ENCODE results near the gene MAGEA9. TPM values are rescaled to one million over a fixed set of nuclear protein-coding genes. Genes with fewer than 3 reads are reported as not detected.

MAGEA9 gene
- total and polyA plus RNA-seq, 2 experiments from 2014 or later, result not detected

DNA sequence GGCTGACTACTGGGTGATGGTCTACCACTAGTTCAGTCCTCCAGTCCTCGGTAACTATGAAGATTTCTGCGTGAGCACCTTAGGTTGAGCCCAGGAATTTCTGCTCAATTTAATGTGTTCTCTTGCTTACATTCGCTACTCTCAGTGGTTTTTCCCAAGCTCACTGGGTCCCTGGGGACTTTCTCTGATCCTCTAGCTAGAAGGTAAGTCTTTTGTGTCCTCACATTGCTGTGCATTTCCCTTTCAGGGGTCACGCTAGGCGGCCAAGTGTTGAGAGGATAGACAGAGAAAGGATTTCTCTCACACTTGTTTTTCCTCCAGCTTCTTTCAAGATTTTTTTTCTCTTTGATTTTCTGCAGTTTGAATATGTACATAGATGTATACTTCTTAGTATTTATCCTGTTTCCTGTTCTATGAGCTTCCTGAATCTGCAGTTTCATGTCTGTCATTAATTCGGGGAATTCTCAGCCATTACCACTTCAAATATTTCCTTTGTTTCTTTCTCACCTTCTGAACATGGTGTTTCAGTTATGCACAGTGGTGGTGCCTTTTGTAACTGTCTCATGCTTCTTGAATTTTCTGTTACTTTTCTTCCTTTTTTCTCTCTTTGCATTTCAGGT lies 17.5 kb downstream of the MAGEA9 start:
- Histone ChIP-seq H3K27me3 (no peaks in the 10 kb centered on the region), H3K36me3 (no peaks in the 10 kb centered on the region), H3K27ac (no peak overlapping the region), H3K4me1 (ENCODE audit: low read depth) (no peaks in the 10 kb centered on the region), H3K9me3 (ENCODE audit: low read depth) (no peaks in the 10 kb centered on the region), H3K4me3 (no peak overlapping the region)
- no peak for DNase-seq (ENCODE audit: low read depth in 1 of 2, low spot score in 1 of 2)
- TF ChIP-seq CTCF (IDR thresholded peaks at IDR 0.05; ENCODE audit: low read depth, low read length), result no peak

GRCh38 chrX:149799938-149800337 lies 18.2 kb downstream of the MAGEA9 start:
- no peaks in the 10 kb centered on the region for H3K9me3 ChIP-seq (ENCODE audit: low read depth)
- H3K4me3 ChIP-seq, result no peak overlapping the region
- no peak overlapping the region for H3K27ac ChIP-seq
- H3K27me3 ChIP-seq, result no peaks in the 10 kb centered on the region
- H3K36me3 ChIP-seq, result no peaks in the 10 kb centered on the region
- no peak for TF ChIP-seq CTCF (IDR thresholded peaks at IDR 0.05; ENCODE audit: low read depth, low read length)
- H3K4me1 ChIP-seq (ENCODE audit: low read depth), result no peaks in the 10 kb centered on the region
- no peak for DNase-seq (ENCODE audit: low read depth in 1 of 2, low spot score in 1 of 2)

DNA sequence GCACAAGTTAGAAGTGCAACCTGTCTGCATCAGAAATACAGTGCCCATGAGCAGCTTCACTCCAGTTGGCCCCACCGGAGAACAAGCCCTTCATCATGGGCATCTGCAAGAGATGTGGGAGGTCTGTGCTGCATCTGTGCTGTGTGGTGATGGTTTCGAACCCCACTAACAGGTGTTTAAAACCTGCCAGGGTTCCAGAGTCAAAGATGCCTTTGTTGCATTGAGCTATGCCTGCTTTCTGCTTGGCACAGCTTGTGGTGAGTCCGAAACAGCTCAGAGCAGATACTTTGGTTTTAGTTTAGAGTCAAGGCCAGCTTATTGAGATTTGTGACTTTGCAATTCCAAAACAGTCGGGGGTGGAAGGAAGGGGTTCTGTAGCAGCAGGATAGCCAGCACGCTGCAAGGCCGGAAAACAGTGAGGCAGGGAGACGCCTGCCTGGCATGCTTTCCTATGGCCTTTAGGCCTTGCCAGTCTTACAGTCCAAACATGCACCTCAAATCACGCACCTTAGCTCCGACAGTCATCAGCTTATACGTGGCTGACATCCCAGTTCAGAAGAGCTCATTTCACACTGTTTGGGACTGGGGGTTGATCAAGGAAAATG lies 21.8 kb downstream of the MAGEA9 start:
- no peaks in the 10 kb centered on the region for H3K27me3 ChIP-seq
- no peak overlapping the region for H3K4me3 ChIP-seq
- no peaks in the 10 kb centered on the region for H3K4me1 ChIP-seq (ENCODE audit: low read depth)
- no peak for TF ChIP-seq CTCF (IDR thresholded peaks at IDR 0.05; ENCODE audit: low read depth, low read length)
- DNase-seq (ENCODE audit: low read depth in 1 of 2, low spot score in 1 of 2), result no peak
- H3K36me3 ChIP-seq, result no peaks in the 10 kb centered on the region
- no peaks in the 10 kb centered on the region for H3K9me3 ChIP-seq (ENCODE audit: low read depth)
- H3K27ac ChIP-seq, result no peak overlapping the region

GRCh38 chrX:149804102-149804501 lies 22.4 kb downstream of the MAGEA9 start:
- Histone ChIP-seq H3K27me3 (no peaks in the 10 kb centered on the region), H3K4me1 (ENCODE audit: low read depth) (no peaks in the 10 kb centered on the region), H3K4me3 (no peak overlapping the region), H3K27ac (no peak overlapping the region), H3K36me3 (no peaks in the 10 kb centered on the region), H3K9me3 (ENCODE audit: low read depth) (no peaks in the 10 kb centered on the region)
- no peak for DNase-seq (ENCODE audit: low read depth in 1 of 2, low spot score in 1 of 2)
- TF ChIP-seq CTCF (IDR thresholded peaks at IDR 0.05; ENCODE audit: low read depth, low read length), result no peak

DNA sequence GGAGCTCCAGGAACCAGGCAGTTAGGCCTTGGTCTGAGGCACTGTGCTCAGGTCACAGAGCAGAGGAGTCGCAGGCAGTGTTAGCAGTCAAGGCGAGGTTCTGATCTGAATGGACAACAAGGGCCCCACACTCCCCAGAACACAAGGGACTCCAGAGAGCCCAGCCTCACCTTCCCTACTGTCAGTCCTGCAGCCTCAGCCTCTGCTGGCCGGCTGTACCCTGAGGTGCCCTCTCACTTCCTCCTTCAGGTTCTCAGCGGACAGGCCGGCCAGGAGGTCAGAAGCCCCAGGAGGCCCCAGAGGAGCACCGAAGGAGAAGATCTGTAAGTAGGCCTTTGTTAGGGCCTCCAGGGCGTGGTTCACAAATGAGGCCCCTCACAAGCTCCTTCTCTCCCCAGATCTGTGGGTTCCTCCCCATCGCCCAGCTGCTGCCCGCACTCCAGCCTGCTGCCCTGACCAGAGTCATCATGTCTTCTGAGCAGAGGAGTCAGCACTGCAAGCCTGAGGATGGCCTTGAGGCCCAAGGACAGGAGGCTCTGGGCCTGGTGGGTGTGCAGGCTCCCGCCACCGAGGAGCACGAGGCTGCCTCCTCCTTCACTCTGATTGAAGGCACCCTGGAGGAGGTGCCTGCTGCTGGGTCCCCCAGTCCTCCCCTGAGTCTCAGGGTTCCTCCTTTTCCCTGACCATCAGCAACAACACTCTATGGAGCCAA lies 26.2 kb downstream of the MAGEA9 start:
- no peaks in the 10 kb centered on the region for H3K4me1 ChIP-seq (ENCODE audit: low read depth)
- no peak for TF ChIP-seq CTCF (IDR thresholded peaks at IDR 0.05; ENCODE audit: low read depth, low read length)
- H3K9me3 ChIP-seq (ENCODE audit: low read depth), result no peaks in the 10 kb centered on the region
- DNase-seq (ENCODE audit: low read depth in 1 of 2, low spot score in 1 of 2), result no peak
- H3K4me3 ChIP-seq, result no peak overlapping the region
- no peak overlapping the region for H3K27ac ChIP-seq
- H3K27me3 ChIP-seq, result no peaks in the 10 kb centered on the region
- no peaks in the 10 kb centered on the region for H3K36me3 ChIP-seq
